ENCODE results near the gene TBC1D1. TPM values are rescaled to one million over a fixed set of nuclear protein-coding genes. Genes with fewer than 3 reads are reported as not detected.
A peak's percentile ranks its signal among the peaks of the same experiment; 100 is the strongest.

The TBC1D1 gene
- total and polyA plus RNA-seq, 2 experiments from 2014 or later = 100.0 to 214 TPM

DNA sequence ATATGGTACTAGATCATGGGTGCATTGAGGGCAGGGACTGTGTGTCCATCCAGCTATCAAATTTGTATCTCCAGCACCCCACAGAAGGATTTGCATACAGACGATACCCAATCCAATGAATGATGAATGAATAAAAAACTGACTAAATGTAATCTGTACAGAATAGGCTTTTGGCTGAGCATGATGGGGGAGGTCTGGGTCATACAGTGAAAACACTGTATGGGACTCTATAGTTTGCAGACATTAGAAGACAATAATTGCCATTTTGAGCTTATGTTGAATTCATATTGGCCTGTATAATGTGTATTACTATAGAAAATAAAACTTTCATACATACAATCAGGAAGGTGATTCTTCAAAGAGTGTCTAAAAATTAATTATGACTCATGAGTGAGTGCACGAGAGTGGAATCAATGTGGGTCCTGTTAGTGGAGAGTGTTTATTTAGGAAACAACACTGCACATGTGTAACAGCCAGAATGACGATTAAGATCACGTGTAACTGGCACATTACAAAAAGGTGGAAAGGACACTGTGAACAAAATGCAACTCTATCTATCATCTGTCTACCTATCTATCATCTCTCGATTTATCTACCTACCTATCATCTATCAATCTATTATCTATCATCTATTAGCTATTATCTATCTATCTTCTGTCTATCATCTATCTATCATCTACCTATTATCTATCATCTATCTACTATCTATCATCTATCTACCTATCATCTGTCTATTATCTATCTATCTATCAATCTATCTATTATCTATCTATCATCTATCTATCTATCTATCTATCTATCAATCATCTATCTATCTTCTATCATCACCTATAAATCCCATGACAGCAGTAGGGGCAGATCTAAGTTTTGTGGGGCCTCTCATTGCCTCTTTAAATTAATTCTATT is 270.6 kb downstream of the TBC1D1 start:
- no peak for DNase-seq (ENCODE audit: low read depth in 1 of 2, low spot score in 1 of 2)
- Histone ChIP-seq H3K27me3 (no peaks in the 10 kb centered on the region), H3K36me3 (no peaks in the 10 kb centered on the region), H3K27ac (no peak overlapping the region), H3K9me3 (ENCODE audit: low read depth) (no peaks in the 10 kb centered on the region), H3K4me3 (no peak overlapping the region), H3K4me1 (ENCODE audit: low read depth) (no peaks in the 10 kb centered on the region)
- TF ChIP-seq, protein P1, sequence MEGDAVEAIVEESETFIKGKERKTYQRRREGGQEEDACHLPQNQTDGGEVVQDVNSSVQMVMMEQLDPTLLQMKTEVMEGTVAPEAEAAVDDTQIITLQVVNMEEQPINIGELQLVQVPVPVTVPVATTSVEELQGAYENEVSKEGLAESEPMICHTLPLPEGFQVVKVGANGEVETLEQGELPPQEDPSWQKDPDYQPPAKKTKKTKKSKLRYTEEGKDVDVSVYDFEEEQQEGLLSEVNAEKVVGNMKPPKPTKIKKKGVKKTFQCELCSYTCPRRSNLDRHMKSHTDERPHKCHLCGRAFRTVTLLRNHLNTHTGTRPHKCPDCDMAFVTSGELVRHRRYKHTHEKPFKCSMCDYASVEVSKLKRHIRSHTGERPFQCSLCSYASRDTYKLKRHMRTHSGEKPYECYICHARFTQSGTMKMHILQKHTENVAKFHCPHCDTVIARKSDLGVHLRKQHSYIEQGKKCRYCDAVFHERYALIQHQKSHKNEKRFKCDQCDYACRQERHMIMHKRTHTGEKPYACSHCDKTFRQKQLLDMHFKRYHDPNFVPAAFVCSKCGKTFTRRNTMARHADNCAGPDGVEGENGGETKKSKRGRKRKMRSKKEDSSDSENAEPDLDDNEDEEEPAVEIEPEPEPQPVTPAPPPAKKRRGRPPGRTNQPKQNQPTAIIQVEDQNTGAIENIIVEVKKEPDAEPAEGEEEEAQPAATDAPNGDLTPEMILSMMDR (IDR thresholded peaks at IDR 0.05; ENCODE audit: low read depth, low read length) = no peak

DNA sequence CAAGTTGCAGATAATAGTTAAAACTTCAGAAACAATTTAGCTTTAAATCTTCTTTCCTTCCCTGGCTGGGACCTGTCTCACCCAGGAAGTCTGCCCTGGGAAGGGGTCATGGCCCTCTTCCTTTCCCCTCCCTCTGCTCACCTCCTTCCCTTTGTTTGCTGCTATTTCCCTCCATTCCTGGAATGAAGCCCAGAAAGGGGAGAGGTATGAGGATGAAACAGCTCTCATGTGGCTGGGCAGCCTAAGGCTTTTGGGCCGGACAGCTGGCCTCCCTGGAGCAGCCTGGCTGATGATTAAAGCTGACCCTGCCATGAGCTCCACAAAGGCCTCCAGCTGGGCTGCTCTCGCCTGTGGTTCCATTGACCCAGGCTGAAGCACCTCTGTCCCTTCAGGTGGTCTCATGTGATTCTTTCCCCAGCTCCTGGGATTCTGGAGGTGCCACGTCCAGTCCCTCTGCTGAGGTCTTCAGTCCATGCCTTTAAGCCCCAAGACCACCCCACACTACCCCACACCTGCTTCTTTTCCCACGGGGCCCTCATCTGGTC is 271.4 kb downstream of the TBC1D1 start:
- Histone ChIP-seq H3K4me3 (no peak overlapping the region), H3K27ac (no peak overlapping the region), H3K36me3 (no peaks in the 10 kb centered on the region), H3K27me3 (no peaks in the 10 kb centered on the region), H3K4me1 (ENCODE audit: low read depth) (no peaks in the 10 kb centered on the region), H3K9me3 (ENCODE audit: low read depth) (no peaks in the 10 kb centered on the region)
- TF ChIP-seq, protein P1 (IDR thresholded peaks at IDR 0.05; ENCODE audit: low read depth, low read length) = no peak
- DNase-seq (ENCODE audit: low read depth in 1 of 2, low spot score in 1 of 2) = peak in 1 of 2 donors; percentile 89

DNA sequence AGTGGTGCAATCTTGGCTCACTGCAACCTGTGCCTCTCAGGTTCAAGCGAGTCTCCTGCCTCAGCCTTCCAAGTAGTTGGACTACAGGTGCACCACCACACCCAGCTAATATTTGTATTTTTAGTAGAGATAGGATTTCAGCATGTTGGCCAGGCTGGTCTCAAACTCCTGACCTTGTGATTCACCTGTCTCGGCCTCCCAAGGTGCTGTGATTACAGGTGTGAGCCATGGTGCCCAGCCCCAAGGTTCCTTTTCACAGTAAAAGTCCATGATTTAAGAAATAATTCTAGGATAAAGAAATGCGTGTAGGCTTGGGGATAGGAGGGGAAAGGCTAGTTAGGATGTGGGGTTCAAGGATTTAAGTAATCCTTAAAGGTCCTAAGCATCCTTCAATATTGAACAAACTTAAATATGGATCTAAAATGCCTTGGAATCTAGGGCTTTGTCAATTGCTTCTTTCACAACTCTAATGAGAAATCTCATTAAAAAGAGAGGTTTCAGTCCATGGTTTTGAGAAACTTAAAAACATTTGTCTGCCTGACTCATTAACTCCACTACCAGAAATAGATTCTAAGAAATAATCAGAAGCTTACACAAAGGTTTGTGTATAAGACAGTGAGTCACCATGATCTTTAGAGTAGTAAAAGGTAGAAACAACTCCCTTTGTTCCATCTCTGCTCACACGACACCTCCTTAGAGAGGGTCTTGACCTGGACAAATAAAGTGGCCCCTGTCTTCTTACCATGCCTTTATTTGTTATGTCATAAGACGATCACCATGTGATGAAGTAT is 272.5 kb downstream of the TBC1D1 start:
- H3K4me1 ChIP-seq (ENCODE audit: low read depth) = no peaks in the 10 kb centered on the region
- no peaks in the 10 kb centered on the region for H3K27me3 ChIP-seq
- TF ChIP-seq, protein P1 (IDR thresholded peaks at IDR 0.05; ENCODE audit: low read depth, low read length) = no peak
- H3K27ac ChIP-seq = no peak overlapping the region
- H3K9me3 ChIP-seq (ENCODE audit: low read depth) = no peaks in the 10 kb centered on the region
- no peaks in the 10 kb centered on the region for H3K36me3 ChIP-seq
- DNase-seq (ENCODE audit: low read depth in 1 of 2, low spot score in 1 of 2) = no peak
- H3K4me3 ChIP-seq = no peak overlapping the region

DNA sequence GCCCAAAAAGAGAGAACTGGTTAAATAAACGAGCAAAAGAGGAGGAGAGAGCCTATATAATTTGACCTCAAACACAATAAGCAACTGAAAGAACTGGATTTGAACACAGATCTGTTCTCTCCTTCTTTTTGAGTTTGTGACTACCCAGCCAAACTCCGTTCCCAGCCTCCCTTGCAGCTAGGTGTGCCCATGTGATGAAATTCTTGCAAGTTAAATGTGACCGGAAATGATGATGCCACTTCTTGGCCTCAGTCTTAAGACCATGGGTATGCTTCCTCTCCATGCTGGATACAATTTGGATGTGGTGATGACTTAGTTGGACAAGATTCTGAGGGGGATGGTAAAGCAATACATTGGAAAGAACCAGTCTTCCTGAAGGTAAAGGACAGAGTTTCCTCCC is 273.5 kb downstream of the TBC1D1 start:
- Histone ChIP-seq H3K36me3 (no peaks in the 10 kb centered on the region), H3K4me1 (ENCODE audit: low read depth) (no peaks in the 10 kb centered on the region), H3K27ac (no peak overlapping the region), H3K9me3 (ENCODE audit: low read depth) (no peaks in the 10 kb centered on the region), H3K4me3 (no peak overlapping the region), H3K27me3 (no peaks in the 10 kb centered on the region)
- TF ChIP-seq, protein P1 (IDR thresholded peaks at IDR 0.05; ENCODE audit: low read depth, low read length) = no peak
- DNase-seq (ENCODE audit: low read depth in 1 of 2, low spot score in 1 of 2) = no peak

DNA sequence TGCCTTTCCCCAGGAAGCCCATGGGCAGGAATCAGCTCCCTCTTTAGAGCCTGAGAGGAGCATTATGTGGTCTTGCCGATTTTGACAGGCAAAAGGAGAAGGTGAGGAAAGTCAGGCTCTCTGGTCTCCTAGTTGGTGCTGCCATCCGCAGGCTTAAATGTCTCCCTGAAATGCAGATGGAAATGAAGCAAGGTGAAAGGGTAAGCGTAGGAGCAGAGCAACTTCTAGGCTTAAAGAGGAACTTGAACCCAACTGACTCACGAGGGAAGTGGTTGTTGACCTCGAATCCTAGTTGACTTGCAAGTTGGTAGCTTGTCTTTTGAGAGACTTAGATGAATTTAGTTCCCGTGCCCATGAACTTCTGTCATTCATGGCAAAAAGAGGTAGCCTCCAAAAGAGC is 275.2 kb downstream of the TBC1D1 start:
- no peaks in the 10 kb centered on the region for H3K4me1 ChIP-seq (ENCODE audit: low read depth)
- H3K27ac ChIP-seq = no peak overlapping the region
- H3K4me3 ChIP-seq = no peak overlapping the region
- H3K9me3 ChIP-seq (ENCODE audit: low read depth) = no peaks in the 10 kb centered on the region
- no peak for DNase-seq (ENCODE audit: low read depth in 1 of 2, low spot score in 1 of 2)
- H3K27me3 ChIP-seq = no peaks in the 10 kb centered on the region
- H3K36me3 ChIP-seq = no peaks in the 10 kb centered on the region
- TF ChIP-seq, protein P1 (IDR thresholded peaks at IDR 0.05; ENCODE audit: low read depth, low read length) = no peak

All from cardiac muscle cell (in vitro differentiated cells and primary cell).